Lower leg skin (tissue), 4 donors: Measurements from ENCODE around the gene BRD4. TPM values are rescaled to one million over a fixed set of nuclear protein-coding genes. Genes with fewer than 3 reads are reported as not detected.

Experiments used
- DNase-seq, 2 donors: peaks; one replicate each; pipeline ENCODE4 v3.0.0-alpha.2; 2019; ENCODE audit warnings: low spot score in 2 of 2
- H3K4me3 ChIP-seq: fragments of 200-600 bp; sonication (generic); 2 replicates; pipeline ENCODE4 v1.5.1; 2017; ENCODE audit warnings: mild to moderate bottlenecking, low read depth; ENCODE audit not compliant: poor library complexity, severe bottlenecking
- CTCF ChIP-seq, 3 donors: fragments of 450-650 bp; IDR thresholded peaks; one replicate each; pipeline ENCODE4 v1.5.1; 2016; ENCODE audit warnings: antibody characterized with exemption in 3 of 3, mild to moderate bottlenecking in 3 of 3, moderate library complexity in 2 of 3
- POLR2A ChIP-seq, 2 donors: fragments of 450-650 bp; IDR thresholded peaks; one replicate each; pipeline ENCODE4 v1.6.1; 2016 to 2017; ENCODE audit warnings: antibody characterized with exemption in 2 of 2, mild to moderate bottlenecking in 1 of 2, moderate library complexity in 1 of 2
- WGBS, 2 donors: methylation state at CpG; one replicate each; pipeline ENCODE4 v1.1.5; 2018; 5-methylcytosine and 5-hydroxymethylcytosine counted together
- intact Hi-C: fragments of 100-400 bp; cut with DNase I; formaldehyde crosslinking; loops from one replicate; pipeline ENCODE4 v1.15.0; 2023; ENCODE audit warnings: low total_unique reads
- total RNA-seq, 4 donors: library from RNA; depleted of rRNA; stranded (reverse); fragments of >200 nt; gene quantifications; one replicate each; pipeline ENCODE4 v1.1.0, GENCODE V29; 2016

Gene BRD4
- total RNA-seq, 4 donors from 2014 or later: 34.8 to 78.6 (median 49.2) TPM

- no peak overlapping the region for H3K4me3 ChIP-seq
- no peak for DNase-seq
- 74 to 88% methylated on average over 1 of the region's 1 CpG for WGBS, 2 donors
- TF ChIP-seq POLR2A (IDR thresholded peaks at IDR 0.05): no peak
- TF ChIP-seq CTCF (IDR thresholded peaks at IDR 0.05): no peak
- intact Hi-C loops: no loop called here
These were observed 65.7 kb downstream of the BRD4 start for GRCh38 chr19:15266683-15267082.

- peak; percentile 44 to 94 for DNase-seq
- intact Hi-C loops: no loop called here
- no peak overlapping the region for H3K4me3 ChIP-seq
- TF ChIP-seq POLR2A (IDR thresholded peaks at IDR 0.05) (no peak), CTCF (IDR thresholded peaks at IDR 0.05) (no peak)
- 13 to 14% methylated on average over 6 to 8 of the region's 8 CpGs for WGBS, 2 donors
These were observed 66.5 kb downstream of the BRD4 start for GRCh38 chr19:15265850-15266248.

- TF ChIP-seq CTCF (IDR thresholded peaks at IDR 0.05) (no peak), POLR2A (IDR thresholded peaks at IDR 0.05) (no peak)
- no peak for DNase-seq
- intact Hi-C loops: no loop called here
- H3K4me3 ChIP-seq: no peak overlapping the region
- WGBS, 2 donors: 65 to 73% methylated on average over 26 of the region's 26 CpGs
These were observed 67.0 kb downstream of the BRD4 start for GRCh38 chr19:15265214-15265849.

- H3K4me3 ChIP-seq: no peak overlapping the region
- WGBS, 2 donors: 91 to 92% methylated on average over 1 of the region's 1 CpG
- TF ChIP-seq POLR2A (IDR thresholded peaks at IDR 0.05) (no peak), CTCF (IDR thresholded peaks at IDR 0.05) (no peak)
- intact Hi-C loops: loop anchor here (5.0 kb wide), 1 partner anchor 88 kb away; no protein-coding TSS in a partner anchor
- DNase-seq: no peak
These were observed 67.5 kb downstream of the BRD4 start for GRCh38 chr19:15264933-15265206.

- peak; percentile 53 to 93 for DNase-seq
- TF ChIP-seq CTCF (IDR thresholded peaks at IDR 0.05): peak in 1 of 3 donors; percentile 71
- no peak for TF ChIP-seq POLR2A (IDR thresholded peaks at IDR 0.05)
- H3K4me3 ChIP-seq: no peak overlapping the region
- intact Hi-C loops: loop anchor here (5.0 kb wide), 1 partner anchor 87 kb away; no protein-coding TSS in a partner anchor
- WGBS, 2 donors: 69 to 70% methylated on average over 27 to 28 of the region's 28 CpGs
These were observed 68.0 kb downstream of the BRD4 start for GRCh38 chr19:15264061-15264932.
